NOMO-1 treated with dmso at 0.1 percent for 144 hours (cell line): ENCODE data around the gene SUGT1.

Experiments
- DNase-seq: peaks from one replicate; lab custom pipeline; 2025; ENCODE audit not compliant: unreplicated experiment; lab: John Stamatoyannopoulos, UW

The SUGT1 gene

GRCh38 chr13:52736891-52737290 is 84.3 kb downstream of the SUGT1 start:
- no peak for DNase-seq

DNA sequence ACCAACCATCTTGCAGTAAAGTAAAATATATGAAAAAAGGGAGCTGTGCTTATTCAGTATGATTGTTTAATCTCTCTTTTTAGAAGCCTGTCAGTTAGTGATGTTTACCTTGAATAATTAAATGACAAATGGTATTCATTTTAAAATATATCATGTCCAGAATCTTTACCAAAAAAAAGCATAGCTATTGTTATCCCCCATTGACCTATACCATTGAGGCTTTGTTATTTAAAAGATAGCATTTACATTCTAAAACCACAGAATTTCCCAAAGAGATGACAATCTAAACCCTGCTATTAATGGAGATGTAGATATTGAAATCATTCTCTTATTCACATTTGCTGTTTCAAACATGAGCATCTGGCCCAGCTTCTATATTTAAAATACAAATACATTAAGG is 84.8 kb downstream of the SUGT1 start:
- DNase-seq = no peak

DNA sequence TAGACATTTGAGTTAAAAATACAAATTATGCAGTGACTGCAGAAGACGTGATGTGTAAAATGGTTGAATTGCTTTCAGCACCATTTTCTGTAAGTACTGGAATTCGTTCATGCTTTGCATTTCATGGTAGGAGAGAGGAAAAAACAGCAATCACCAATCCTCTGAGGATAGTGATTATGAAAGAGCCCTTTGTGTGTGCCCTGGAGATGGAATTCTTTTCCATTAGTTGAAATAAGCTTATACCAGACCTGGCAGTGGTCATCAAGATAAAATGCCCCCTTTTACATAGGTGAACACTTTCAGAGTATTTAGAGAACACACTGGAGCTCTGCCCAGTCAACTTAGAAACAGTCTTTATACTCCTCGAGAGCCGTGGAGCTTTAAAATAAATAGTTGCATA is 85.3 kb downstream of the SUGT1 start:
- DNase-seq = no peak

DNA sequence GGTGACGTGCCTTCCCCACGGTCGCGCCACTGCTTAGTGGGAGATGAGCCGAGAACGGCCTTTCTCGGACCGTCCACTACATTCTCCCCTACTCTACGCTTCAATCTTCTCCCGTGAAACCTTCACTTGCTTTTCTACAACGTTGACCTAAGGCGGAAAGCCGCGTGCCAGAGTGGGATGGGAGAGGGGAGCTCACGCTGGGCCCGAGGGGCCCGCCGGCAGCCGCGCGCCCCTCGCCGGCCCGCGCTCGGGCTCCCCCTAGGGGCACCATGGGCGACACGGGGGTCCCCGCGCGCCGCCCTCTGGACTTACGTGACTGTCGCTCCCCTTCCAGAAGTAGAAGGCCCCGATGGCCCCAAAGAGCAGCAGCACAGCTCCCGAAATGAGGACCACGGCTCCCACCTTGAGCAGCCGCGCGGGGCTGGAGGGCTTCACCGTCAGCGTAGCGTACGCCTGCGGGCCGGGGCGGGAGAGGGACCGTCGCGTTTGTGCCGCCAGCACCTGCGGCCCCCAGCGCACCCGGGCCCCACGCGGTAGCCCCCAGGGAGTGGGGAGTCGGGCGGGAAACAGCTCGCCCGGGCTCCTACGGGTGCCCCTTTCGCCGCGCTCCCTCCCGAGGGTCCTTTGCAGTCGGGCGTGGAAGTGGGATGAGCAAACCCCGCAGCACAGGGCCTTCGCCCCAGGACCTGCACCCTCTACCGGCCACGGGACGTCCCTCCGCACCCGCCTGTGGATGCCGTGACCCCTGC is 86.3 kb downstream of the SUGT1 start:
- no peak for DNase-seq

DNA sequence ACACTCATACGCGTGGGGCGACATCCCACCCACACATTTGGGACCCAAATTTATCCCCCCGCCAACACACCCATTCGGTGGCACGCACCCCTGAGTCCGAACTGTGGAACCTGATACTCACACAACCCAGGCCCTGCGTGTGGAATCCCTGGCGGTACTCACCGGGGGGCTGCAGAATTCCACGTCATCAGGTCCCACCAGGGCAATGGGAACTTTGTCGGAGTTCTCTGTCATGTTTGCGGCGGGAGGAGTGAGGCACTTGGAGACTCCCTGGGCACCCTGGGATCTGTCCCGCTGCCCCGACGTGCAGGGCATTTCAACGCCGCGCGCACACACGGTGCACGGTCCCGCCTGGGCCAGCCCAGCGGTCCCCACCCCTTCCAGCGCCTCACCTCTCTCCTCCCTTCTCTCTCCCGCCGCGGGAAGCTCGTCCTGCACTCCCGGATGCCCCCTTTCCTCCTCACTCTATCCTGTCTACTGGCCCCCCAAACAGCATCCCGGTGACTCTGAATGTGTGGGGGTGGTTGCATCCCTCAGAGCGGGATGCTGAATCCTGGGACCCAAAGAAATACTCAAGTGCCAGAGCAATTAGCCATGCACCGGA is 86.9 kb downstream of the SUGT1 start, which contains the start of gene CNMD:
CNMD (minus strand) TSS at position 353 of the 604 bp plus-strand sequence; CDS start at position 234, 119 bp downstream.
- no peak for DNase-seq

DNA sequence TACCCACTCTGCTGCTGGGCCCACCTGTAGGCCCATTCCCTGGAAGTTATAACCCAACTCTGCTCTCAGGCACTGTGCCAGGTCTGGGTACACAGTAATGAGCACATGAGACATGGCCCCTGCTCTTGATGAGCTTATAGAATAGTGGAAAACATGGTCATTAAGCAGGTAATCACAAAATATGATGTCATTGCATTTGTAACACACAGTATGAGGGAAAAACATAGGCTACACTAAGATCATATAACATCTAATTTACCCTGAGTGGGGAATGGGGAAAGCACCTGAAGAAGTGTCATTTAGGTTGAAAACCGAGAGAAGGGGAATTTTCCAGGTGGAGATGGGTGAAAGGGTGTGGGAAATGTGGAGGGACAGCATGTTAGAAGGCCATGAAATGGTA is 90.9 kb downstream of the SUGT1 start:
- DNase-seq = no peak

DNA sequence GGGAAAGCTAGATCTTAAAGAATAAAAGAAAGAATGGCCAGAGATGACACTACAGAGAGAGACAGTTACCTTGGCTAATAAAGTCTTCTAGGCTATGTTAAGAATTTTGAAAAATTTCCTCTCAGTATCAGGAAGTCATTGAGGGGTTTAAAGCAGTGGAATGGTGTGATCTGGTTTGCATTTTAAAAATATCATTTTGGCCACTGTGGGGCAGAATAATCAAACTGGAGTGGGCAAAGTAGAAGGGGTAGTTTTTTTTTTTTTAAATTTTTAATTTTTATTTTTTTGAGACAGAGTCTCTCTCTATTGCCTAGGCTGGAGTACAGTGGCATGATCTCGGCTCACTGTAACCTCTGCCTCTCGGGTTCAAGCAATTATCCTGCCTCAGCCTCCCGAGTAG is 91.4 kb downstream of the SUGT1 start:
- DNase-seq = no peak

DNA sequence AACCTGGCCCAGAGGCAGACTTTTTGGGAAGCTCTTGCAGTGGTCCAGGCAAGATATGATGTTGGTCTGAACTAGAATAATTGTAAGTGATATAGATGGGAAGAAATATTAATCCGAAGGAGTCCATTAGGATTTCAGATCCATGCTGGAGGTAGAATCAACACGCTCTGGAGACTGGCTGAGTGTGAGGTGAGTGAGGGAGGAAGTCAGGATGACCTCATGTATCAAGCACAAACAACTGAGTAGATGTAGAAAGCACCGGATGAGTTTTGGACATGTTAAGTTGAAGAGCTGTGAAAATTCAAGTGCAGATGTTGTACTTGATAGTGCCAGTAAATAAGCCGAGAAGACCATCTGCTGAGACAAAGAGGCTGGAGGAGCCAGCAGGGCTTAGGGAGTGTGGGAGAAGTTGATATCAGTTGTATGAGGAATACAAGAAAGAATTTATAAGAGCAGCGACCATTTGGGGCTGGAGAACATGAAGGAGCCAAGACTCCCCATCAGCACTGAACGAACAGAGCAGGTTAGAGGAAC is 92.3 kb downstream of the SUGT1 start:
- DNase-seq = no peak

DNA sequence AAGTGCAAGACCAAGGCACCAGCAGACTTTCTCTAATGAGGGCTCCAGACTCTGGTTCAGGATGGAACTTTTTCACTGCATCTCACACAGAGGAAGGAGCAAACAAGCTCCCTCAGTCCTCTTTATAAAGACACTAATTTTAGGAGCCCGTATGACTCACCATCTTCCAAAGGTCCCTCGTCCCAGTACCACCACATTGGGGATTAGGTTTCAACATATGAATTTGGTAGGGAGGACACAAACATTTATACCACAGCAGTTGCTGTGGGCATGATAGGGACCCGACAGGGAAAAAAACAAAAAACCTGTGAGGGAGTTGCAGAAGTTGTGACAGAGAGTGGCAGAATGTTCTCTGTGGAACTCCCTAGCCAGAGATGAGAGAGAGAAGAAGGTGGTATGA is 93.5 kb downstream of the SUGT1 start:
- no peak for DNase-seq

GRCh38 chr13:52749419-52749818 is 96.8 kb downstream of the SUGT1 start:
- DNase-seq = no peak
